NT2/D1 (cell line): ENCODE measurements around the gene ITGA7.

ENCODE experiments used
- DNase-seq: peaks from one replicate; pipeline ENCODE4 v3.0.0-alpha.2; 2011; ENCODE audit warnings: low read depth, low spot score
- H3K27me3 ChIP-seq: 2 replicates; pipeline ENCODE4 v1.6.0; 2011; ENCODE audit warnings: mild to moderate bottlenecking; ENCODE audit not compliant: insufficient read length, insufficient read depth
- H3K36me3 ChIP-seq: 2 replicates; pipeline ENCODE4 v1.6.1; 2011; ENCODE audit warnings: mild to moderate bottlenecking, low read length, mixed read lengths; ENCODE audit not compliant: insufficient read depth, insufficient read length
- H3K4me1 ChIP-seq: 2 replicates; pipeline ENCODE4 v1.5.1; 2011; ENCODE audit not compliant: insufficient read depth, insufficient read length
- H3K4me3 ChIP-seq: 2 replicates; pipeline ENCODE4 v1.5.1; 2011; ENCODE audit warnings: low read depth; ENCODE audit not compliant: insufficient read length
- H3K9ac ChIP-seq: 2 replicates; pipeline ENCODE4 v1.6.0; 2011; ENCODE audit warnings: low read depth; ENCODE audit not compliant: insufficient read length
- H3K9me3 ChIP-seq: 2 replicates; pipeline ENCODE4 v1.5.1; 2011; ENCODE audit warnings: mild to moderate bottlenecking, low read length; ENCODE audit not compliant: insufficient read depth
- SUZ12 ChIP-seq: IDR thresholded peaks from 2 replicates; pipeline ENCODE4 v1.6.1; 2011; ENCODE audit not compliant: insufficient read length, insufficient read depth; ENCODE audit errors: extremely low read depth
- YY1 ChIP-seq: IDR thresholded peaks from 2 replicates; pipeline ENCODE4 v1.6.1; 2011; ENCODE audit not compliant: insufficient read length, insufficient read depth
- ZNF274 ChIP-seq: IDR thresholded peaks from 2 replicates; pipeline ENCODE4 v1.6.1; 2011; ENCODE audit warnings: mild to moderate bottlenecking, low read depth, low read length

The ITGA7 gene

GRCh38 chr12:55732288-55732687 is 24.6 kb upstream of the ITGA7 start:
- H3K27me3 ChIP-seq = no peaks in the 10 kb centered on the region
- H3K9ac ChIP-seq = no peak overlapping the region
- H3K4me3 ChIP-seq = no peak overlapping the region
- no peak for TF ChIP-seq YY1
- TF ChIP-seq SUZ12 = no peak
- H3K36me3 ChIP-seq = peaks cover 18% of the 10 kb centered on the region
- no peaks in the 10 kb centered on the region for H3K9me3 ChIP-seq
- H3K4me1 ChIP-seq = peaks cover 8% of the 10 kb centered on the region
- no peak for DNase-seq

DNA sequence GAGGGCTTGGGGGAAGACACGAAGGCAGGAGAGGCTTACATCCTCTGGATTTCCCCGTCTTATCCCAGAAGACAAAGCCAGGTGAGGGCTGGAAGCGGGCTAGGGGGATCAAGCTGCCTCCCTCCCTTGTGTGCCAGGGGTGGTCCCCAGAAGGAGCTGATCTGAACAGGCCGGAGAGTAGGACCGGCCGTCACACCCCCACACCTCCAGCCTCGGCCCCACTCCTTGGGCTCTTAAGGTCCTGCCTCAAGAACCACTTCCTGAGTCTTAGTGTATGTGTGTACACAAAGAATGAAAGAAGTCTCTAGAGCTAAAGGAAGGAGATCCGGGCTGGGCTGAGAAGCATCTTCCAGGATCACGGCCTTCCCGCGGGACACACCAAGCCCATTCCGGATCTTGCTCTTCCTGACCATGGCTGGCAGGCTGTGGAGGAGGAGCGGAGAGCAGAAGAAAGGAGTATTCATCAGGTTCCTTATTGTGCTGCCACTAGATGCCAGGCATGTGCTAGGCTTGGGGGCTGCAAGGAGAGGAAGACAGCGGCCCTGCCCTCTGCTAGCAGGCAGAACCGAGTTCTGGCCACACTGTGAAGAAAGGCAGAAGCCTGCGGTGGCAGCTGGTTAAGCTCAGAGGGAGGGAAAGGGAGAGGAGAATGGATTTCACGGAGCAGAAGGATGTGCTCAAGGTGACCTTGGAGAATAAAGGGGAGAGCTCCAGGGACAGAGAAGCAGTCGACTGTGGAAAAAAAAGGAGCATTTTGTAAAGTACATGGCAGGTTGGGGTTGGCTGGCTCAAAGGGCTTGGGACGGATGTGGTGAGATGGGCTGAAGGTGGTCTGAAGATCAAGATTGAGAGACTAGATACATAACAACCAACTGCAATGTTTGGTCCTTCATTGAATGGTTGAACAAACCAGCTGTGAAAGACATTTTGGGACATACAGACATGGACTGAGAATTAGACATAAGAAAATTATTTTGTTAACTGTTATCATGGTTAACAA is 22.4 kb upstream of the ITGA7 start:
- Histone ChIP-seq H3K4me3 (peak overlapping the region; percentile 92), H3K36me3 (peaks cover 38% of the 10 kb centered on the region), H3K27me3 (no peaks in the 10 kb centered on the region), H3K9me3 (no peaks in the 10 kb centered on the region), H3K4me1 (peaks cover 15% of the 10 kb centered on the region), H3K9ac (peak overlapping the region; percentile 98)
- TF ChIP-seq SUZ12 = no peak
- TF ChIP-seq YY1 = no peak
- no peak for TF ChIP-seq ZNF274
- no peak for DNase-seq

DNA sequence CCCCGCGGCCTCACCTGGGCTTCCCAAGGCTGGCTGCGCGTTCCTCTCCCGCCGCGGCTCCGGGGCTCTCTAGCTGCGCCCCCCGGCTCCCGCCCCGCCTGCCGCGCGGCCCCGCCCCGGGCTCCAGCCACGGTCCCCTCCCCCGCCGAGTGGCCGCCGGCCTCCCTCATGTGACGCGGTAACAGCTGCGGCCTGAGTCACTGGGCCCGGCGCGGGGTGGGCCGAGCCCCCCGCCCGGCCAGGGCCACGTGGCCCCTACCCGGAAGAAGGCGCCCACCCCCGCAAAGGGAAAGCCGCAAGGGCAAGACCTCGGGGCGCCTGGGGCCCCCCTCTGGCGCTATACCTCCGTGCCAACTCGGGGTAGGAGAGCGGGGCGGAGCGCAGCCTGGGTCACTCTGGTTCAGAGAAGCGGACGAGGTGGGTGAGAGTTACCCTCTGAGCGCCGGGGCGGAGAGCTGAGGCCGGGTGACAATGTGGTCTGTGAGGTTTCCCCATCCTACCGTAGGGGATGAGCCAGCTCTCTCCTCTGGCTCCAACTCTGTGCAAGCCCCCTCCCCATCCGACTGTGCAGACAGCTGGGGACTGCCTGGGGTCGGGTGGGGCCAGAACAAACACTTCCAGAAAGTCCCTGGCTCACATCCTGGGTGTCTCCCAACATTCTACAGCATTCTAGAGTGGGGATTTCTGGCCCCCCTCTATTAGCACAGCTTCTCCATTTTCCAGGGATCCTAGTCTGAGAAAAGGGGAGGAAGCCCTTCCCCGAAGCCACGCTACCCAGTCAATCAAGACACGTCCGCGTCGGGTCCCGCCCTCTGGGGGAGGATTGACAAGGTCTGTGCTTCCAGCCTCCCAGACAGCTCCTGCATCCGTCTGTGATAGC is 21.5 kb upstream of the ITGA7 start, which contains the start of gene CD63:
Gene CD63, minus strand, starts transcription at position 71 of the 880 bp plus-strand sequence. CDS start 668 bp downstream, outside the sequence.
- TF ChIP-seq SUZ12 (no peak), ZNF274 (no peak), YY1 (no peak)

DNA sequence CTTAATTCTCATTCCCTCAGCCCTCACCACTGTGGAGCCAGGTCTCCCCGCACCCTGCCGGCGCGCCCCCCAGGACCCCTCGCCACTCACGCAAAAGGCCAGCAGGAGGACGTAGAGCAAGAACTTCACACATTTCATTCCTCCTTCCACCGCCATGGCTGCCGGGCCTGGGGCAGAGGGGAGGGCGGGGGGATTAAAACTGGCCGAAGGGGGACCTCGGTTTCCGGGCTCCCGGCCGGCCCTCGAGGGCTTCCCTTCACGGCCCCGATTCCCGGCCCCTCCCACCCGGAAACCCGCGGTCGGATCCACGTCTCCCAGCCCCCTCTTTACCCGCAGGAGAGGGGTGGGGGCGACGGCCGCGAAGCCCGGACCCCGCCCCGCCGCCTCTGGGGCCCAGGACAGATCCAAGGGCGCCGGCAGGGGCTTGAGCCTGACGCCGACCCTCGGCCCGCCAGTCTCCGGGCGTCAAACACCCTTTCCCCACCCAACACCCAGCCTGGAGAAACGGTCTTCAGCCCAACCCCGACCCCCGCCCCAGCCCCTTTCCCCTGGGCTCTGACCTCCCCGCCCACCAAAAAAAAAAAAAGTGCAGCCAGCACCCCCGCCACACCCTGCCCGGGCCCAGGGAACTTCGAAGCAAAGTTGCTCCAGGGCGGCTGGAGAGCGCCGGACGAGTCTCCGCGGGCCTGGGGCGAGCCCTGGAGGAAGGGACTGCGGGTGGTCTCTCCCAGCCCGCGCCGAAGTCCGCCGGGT is 20.7 kb upstream of the ITGA7 start:
- Histone ChIP-seq H3K36me3 (peaks cover 55% of the 10 kb centered on the region), H3K4me1 (peaks cover 18% of the 10 kb centered on the region), H3K9ac (peak overlapping the region; percentile 95), H3K27me3 (no peaks in the 10 kb centered on the region), H3K9me3 (no peaks in the 10 kb centered on the region), H3K4me3 (peak overlapping the region; percentile 92)
- DNase-seq = no peak
- no peak for TF ChIP-seq ZNF274
- no peak for TF ChIP-seq SUZ12
- no peak for TF ChIP-seq YY1

More for the DNA sequence above, 21.5 kb upstream of the ITGA7 start, which contains the start of gene CD63:
- Histone ChIP-seq H3K36me3 (peaks cover 47% of the 10 kb centered on the region), H3K4me1 (peaks cover 16% of the 10 kb centered on the region), H3K27me3 (no peaks in the 10 kb centered on the region), H3K9me3 (no peaks in the 10 kb centered on the region), H3K9ac (peak within 1 kb of the TSS; percentile 98), H3K4me3 (peak within 1 kb of the TSS; percentile 92)
- peak; percentile 84 for DNase-seq

GRCh38 chr12:55727643-55728185 is 20.0 kb upstream of the ITGA7 start:
- Histone ChIP-seq H3K27me3 (no peaks in the 10 kb centered on the region), H3K36me3 (peaks cover 62% of the 10 kb centered on the region), H3K9ac (peak overlapping the region; percentile 95), H3K4me1 (peaks cover 15% of the 10 kb centered on the region), H3K9me3 (no peaks in the 10 kb centered on the region), H3K4me3 (peak overlapping the region; percentile 92)
- no peak for TF ChIP-seq ZNF274
- no peak for TF ChIP-seq SUZ12
- TF ChIP-seq YY1 = no peak
- DNase-seq = no peak

- DNase-seq = no peak
- Histone ChIP-seq H3K4me1 (peaks cover 12% of the 10 kb centered on the region), H3K4me3 (peak overlapping the region; percentile 92), H3K9ac (peak overlapping the region; percentile 95), H3K36me3 (peaks cover 56% of the 10 kb centered on the region), H3K27me3 (no peaks in the 10 kb centered on the region), H3K9me3 (no peaks in the 10 kb centered on the region)
- no peak for TF ChIP-seq SUZ12
Observed at GRCh38 chr12:55726971-55727370, 19.3 kb upstream of the ITGA7 start.
